Measurements from ENCODE around the gene INHBE. TPM values are rescaled to one million over a fixed set of nuclear protein-coding genes. Genes with fewer than 3 reads are reported as not detected.

INHBE gene
- total RNA-seq, 1 donor from 2014 or later: 0.27 TPM

DNA sequence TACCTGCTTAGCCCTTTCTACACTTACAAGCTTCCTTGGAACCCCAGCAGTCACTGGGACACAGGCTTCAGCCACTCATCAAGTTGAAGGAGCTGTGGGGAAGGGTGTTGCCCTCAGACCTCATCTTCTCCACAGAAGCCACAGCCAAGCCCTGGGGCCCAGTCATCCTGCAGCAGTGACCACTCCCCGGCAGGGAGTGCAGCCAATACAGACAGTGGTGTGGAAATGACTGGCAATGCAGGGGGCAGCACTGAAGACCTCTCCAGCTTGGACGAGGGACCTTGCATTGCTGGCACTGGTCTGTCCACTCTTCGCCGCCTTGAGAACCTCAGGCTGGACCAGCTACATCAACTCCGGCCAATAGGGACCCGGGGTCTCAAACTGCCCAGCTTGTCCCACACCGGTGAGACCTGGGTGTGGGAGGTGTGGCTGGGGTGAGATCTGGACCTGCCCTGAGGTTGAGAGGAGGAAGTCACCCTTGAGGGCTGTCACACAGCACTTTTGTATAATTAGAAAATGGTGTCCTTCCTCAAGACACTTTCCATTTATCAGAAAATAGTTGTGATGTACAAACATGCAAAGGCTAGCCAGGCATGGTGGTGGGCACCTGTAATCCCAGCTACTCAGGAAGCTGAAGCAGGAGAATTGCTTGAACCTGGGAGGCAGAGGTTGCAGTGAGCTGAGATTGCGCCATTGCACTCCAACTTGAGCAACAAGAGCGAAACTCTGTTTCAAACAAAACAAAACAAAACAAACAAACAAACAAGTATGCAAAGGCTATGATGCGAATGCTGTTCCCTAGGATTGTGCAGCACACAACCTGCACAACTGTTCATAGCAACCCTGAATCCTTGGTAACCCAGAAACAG, 14.4 kb downstream of the INHBE start:
- DNase-seq (ENCODE audit: extremely low spot score, unreplicated experiment): no peak
- Mint-ChIP-seq H3K9me3 (no peaks in the 10 kb centered on the region), H3K4me1 (ENCODE audit: unreplicated experiment) (no peaks in the 10 kb centered on the region), H3K27me3 (peaks cover 54% of the 10 kb centered on the region), H3K4me3 (no peak overlapping the region), H3K36me3 (no peaks in the 10 kb centered on the region), H3K27ac (no peak overlapping the region)
- no peak for TF ChIP-seq CTCF (conservative IDR thresholded peaks at IDR 0.05)

DNA sequence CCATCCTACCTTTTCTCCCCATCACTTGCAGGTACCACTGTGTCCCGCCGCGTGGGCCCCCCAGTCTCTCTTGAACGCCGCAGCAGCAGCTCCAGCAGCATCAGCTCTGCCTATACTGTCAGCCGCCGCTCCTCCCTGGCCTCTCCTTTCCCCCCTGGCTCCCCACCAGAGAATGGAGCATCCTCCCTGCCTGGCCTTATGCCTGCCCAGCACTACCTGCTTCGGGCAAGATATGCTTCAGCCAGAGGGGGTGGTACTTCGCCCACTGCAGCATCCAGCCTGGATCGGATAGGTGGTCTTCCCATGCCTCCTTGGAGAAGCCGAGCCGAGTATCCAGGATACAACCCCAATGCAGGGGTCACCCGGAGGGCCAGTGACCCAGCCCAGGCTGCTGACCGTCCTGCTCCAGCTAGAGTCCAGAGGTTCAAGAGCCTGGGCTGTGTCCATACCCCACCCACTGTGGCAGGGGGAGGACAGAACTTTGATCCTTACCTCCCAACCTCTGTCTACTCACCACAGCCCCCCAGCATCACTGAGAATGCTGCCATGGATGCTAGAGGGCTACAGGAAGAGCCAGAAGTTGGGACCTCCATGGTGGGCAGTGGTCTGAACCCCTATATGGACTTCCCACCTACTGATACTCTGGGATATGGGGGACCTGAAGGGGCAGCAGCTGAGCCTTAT, 15.3 kb downstream of the INHBE start:
- Mint-ChIP-seq H3K27ac (no peak overlapping the region), H3K36me3 (no peaks in the 10 kb centered on the region), H3K9me3 (no peaks in the 10 kb centered on the region), H3K4me3 (no peak overlapping the region), H3K4me1 (ENCODE audit: unreplicated experiment) (no peaks in the 10 kb centered on the region), H3K27me3 (peaks cover 62% of the 10 kb centered on the region)
- TF ChIP-seq CTCF (conservative IDR thresholded peaks at IDR 0.05): no peak
- no peak for DNase-seq (ENCODE audit: extremely low spot score, unreplicated experiment)

DNA sequence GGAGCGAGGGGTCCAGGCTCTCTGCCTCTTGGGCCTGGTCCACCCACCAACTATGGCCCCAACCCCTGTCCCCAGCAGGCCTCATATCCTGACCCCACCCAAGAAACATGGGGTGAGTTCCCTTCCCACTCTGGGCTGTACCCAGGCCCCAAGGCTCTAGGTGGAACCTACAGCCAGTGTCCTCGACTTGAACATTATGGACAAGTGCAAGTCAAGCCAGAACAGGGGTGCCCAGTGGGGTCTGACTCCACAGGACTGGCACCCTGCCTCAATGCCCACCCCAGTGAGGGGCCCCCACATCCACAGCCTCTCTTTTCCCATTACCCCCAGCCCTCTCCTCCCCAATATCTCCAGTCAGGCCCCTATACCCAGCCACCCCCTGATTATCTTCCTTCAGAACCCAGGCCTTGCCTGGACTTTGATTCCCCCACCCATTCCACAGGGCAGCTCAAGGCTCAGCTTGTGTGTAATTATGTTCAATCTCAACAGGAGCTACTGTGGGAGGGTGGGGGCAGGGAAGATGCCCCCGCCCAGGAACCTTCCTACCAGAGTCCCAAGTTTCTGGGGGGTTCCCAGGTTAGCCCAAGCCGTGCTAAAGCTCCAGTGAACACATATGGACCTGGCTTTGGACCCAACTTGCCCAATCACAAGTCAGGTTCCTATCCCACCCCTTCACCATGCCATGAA, 16.0 kb downstream of the INHBE start:
- no peak for TF ChIP-seq CTCF (conservative IDR thresholded peaks at IDR 0.05)
- Mint-ChIP-seq H3K9me3 (no peaks in the 10 kb centered on the region), H3K27me3 (peaks cover 62% of the 10 kb centered on the region), H3K27ac (no peak overlapping the region), H3K4me1 (ENCODE audit: unreplicated experiment) (no peaks in the 10 kb centered on the region), H3K4me3 (no peak overlapping the region), H3K36me3 (no peaks in the 10 kb centered on the region)
- no peak for DNase-seq (ENCODE audit: extremely low spot score, unreplicated experiment)

GRCh38 chr12:57471661-57472060, 16.6 kb downstream of the INHBE start:
- Mint-ChIP-seq H3K27me3 (peaks cover 68% of the 10 kb centered on the region), H3K27ac (no peak overlapping the region), H3K9me3 (no peaks in the 10 kb centered on the region), H3K4me1 (ENCODE audit: unreplicated experiment) (no peaks in the 10 kb centered on the region), H3K4me3 (no peak overlapping the region), H3K36me3 (no peaks in the 10 kb centered on the region)
- DNase-seq (ENCODE audit: extremely low spot score, unreplicated experiment): no peak
- TF ChIP-seq CTCF (conservative IDR thresholded peaks at IDR 0.05): no peak

GRCh38 chr12:57472391-57472790, 17.3 kb downstream of the INHBE start:
- Mint-ChIP-seq H3K9me3 (no peaks in the 10 kb centered on the region), H3K27me3 (peaks cover 70% of the 10 kb centered on the region), H3K4me1 (ENCODE audit: unreplicated experiment) (no peaks in the 10 kb centered on the region), H3K4me3 (no peak overlapping the region), H3K27ac (no peak overlapping the region), H3K36me3 (no peaks in the 10 kb centered on the region)
- DNase-seq (ENCODE audit: extremely low spot score, unreplicated experiment): no peak
- TF ChIP-seq CTCF (conservative IDR thresholded peaks at IDR 0.05): no peak

Data from type B pancreatic cell (in vitro differentiated cells).